IPS-18a (cell line): ENCODE results near the gene NELL1.

ENCODE experiments used
- H3K27ac ChIP-seq: one replicate; pipeline ENCODE4 v1.5.1; 2013; ENCODE audit warnings: low read length
- H3K27me3 ChIP-seq: one replicate; pipeline ENCODE4 v1.6.1; 2013; ENCODE audit warnings: mild to moderate bottlenecking, low read length; ENCODE audit not compliant: control insufficient read depth, insufficient read depth
- H3K36me3 ChIP-seq: one replicate; pipeline ENCODE4 v1.6.1; 2013; ENCODE audit warnings: low read depth, low read length; ENCODE audit not compliant: control insufficient read depth
- H3K4me1 ChIP-seq: one replicate; pipeline ENCODE4 v1.6.1; 2013; ENCODE audit warnings: low read depth, low read length; ENCODE audit not compliant: control insufficient read depth
- H3K4me3 ChIP-seq: one replicate; pipeline ENCODE4 v1.5.1; 2013; ENCODE audit warnings: low read length
- H3K9ac ChIP-seq: one replicate; pipeline ENCODE4 v1.6.1; 2013; ENCODE audit warnings: mild to moderate bottlenecking, low read length, moderate library complexity
- H3K9me3 ChIP-seq: one replicate; pipeline ENCODE4 v1.6.1; 2013; ENCODE audit warnings: low read depth, low read length; ENCODE audit not compliant: control insufficient read depth

The NELL1 gene

DNA sequence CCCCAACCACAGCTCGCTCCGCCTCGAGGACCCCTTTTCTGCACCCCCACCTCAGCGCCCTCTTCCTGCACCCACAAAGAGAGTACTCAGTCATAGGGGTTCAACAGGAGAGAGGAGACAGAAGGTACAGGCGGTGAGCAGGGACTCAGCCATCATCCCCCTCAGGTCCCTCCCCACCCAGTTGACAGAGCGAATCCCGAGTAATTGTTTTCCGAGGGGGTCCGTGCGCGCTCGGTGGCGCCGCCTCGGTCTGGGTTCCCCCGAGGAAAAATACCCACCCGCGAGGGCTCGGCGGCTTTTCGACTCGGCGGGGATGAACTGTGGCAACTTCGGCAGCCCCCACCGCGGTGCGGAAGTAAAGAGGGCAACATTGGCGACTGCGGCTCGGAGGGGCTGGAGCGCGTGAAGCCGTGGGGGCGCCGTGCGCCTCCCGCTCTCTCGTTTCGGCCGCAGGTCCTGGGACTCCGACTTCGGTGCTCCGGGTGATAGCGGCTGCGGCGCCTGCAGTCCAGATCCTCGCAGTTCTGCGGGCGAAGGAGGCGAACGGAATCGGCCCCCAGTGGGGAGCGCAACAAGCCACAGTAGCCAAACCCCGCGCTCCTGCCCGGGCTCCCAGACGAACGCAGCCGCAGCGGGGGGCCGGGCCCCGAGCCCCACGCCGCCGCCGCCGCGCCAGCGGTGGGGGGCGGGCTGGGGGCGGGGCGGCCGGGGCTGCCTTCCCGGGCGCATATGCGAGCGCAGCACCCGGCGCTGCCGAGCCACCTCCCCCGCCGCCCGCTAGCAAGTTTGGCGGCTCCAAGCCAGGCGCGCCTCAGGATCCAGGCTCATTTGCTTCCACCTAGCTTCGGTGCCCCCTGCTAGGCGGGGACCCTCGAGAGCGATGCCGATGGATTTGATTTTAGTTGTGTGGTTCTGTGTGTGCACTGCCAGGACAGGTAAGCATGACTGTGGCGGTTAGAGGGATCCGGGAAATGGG lies at the start of gene NELL1:
NELL1 (plus strand) TSS at position 743 of the 976 bp plus-strand sequence.
- Histone ChIP-seq H3K4me1 (peaks cover 29% of the 10 kb centered on the region), H3K4me3 (peak within 1 kb of the TSS; percentile 72), H3K9me3 (no peaks in the 10 kb centered on the region), H3K27me3 (peaks cover 69% of the 10 kb centered on the region), H3K36me3 (no peaks in the 10 kb centered on the region), H3K27ac (no peak within 1 kb of the TSS), H3K9ac (no peak within 1 kb of the TSS)

DNA sequence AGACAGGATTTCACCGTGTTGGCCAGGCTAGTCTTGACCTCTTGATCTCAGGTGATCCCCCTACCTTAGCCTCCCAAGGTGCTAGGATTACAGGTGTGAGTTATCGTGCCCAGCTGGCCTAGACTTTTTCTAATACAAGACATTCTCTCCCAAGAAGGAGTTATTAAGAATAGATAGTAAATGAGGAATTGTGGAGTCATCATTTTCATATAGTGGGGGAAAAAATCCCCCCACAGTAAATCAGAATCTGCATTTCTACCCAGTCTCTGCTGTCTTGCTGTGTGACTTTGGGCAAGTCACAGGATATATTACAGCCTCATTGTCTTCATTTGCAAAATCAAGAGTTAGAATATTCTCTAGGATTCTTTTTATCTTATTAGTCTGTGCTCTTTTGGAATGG lies 48.4 kb upstream of the NELL1 start:
- Histone ChIP-seq H3K27ac (no peak overlapping the region), H3K36me3 (no peaks in the 10 kb centered on the region), H3K4me1 (peaks cover 18% of the 10 kb centered on the region), H3K4me3 (no peak overlapping the region), H3K9ac (no peak overlapping the region), H3K27me3 (no peaks in the 10 kb centered on the region), H3K9me3 (no peaks in the 10 kb centered on the region)

DNA sequence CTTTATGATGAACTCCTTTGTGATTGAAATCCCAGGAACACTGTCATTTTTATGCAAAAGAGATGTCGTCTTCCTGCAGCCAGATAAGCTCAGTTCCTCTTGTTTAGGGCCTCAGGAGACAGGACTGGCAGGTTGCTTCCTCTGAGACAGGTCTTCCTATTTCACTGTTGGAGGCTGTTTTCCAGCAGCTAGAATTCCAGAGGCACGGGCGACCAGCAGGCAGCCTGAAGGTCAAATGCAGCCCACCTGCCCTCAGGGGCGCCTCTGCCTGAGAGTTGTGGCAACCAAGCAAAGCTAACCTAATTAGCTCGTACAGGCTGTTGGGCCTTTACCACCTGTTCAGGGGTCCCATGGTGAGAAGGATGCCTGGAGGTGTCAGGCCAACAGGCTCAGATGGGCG lies 47.7 kb upstream of the NELL1 start:
- Histone ChIP-seq H3K4me1 (peaks cover 18% of the 10 kb centered on the region), H3K27ac (no peak overlapping the region), H3K27me3 (no peaks in the 10 kb centered on the region), H3K9me3 (no peaks in the 10 kb centered on the region), H3K4me3 (no peak overlapping the region), H3K36me3 (no peaks in the 10 kb centered on the region), H3K9ac (no peak overlapping the region)

DNA sequence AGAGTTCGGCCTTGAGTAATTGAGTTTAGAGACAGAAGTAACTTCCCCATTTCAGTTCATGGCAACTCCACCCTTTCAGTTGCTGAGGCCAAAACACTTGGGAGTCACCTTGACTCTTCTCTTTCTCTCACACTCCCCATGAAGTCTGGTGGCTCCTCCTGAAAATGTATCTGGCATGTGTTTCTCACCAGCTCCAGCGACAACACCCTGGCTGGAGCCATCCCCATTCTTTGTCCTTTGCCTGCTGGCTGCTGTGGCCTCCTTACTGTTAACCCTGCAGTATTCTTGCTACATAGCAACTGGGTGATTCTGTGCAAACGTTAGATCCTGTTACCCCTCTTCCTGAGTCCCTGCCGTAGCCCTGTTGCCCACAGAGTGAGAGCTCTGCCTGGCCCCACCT lies 46.1 kb upstream of the NELL1 start:
- Histone ChIP-seq H3K27ac (no peak overlapping the region), H3K9me3 (no peaks in the 10 kb centered on the region), H3K4me1 (peaks cover 18% of the 10 kb centered on the region), H3K27me3 (no peaks in the 10 kb centered on the region), H3K4me3 (no peak overlapping the region), H3K36me3 (no peaks in the 10 kb centered on the region), H3K9ac (no peak overlapping the region)

DNA sequence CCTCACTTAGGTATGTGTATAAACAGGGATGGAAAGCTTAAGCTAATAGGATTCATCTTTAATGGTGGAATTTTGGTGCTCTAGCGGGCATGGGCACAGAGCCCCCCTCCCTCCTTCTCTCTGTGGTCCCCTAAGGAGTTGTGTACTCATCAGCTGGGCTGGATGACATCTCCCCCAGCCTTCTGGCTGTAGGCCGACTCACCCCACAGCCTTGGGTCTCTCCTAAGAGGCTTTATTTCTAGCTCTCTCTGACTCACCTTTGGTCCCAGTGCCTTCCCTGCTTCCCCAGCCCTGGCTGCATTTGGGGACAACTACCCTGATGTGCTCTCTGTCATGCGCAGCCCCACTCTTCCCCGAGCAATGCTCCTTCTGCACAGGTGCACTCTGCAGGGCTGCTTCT lies 43.1 kb upstream of the NELL1 start:
- H3K4me1 ChIP-seq, result peaks cover 13% of the 10 kb centered on the region
- H3K9ac ChIP-seq, result no peak overlapping the region
- H3K9me3 ChIP-seq, result no peaks in the 10 kb centered on the region
- no peak overlapping the region for H3K4me3 ChIP-seq
- no peaks in the 10 kb centered on the region for H3K36me3 ChIP-seq
- H3K27ac ChIP-seq, result no peak overlapping the region
- H3K27me3 ChIP-seq, result no peaks in the 10 kb centered on the region

DNA sequence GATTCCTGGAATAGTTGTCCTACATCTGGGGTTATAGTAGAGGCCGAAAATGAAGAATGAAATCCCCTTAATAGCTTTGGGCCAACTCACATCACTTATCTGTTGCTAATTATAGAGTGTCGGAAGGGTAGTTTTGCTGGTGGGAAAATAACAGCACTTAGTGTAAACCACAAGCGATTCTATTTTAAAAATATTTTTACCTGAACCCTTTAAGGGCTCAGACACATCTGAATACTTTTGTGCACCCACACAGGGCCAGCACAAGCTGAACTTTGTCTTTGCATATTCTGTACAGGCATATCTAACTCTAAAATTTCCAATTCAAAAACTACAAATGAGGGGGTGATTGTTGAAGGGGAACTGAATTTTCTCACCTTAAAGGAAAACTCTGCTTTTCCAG lies 42.4 kb upstream of the NELL1 start:
- no peak overlapping the region for H3K27ac ChIP-seq
- no peaks in the 10 kb centered on the region for H3K36me3 ChIP-seq
- no peaks in the 10 kb centered on the region for H3K27me3 ChIP-seq
- no peak overlapping the region for H3K4me3 ChIP-seq
- peaks cover 5% of the 10 kb centered on the region for H3K4me1 ChIP-seq
- H3K9ac ChIP-seq, result no peak overlapping the region
- H3K9me3 ChIP-seq, result no peaks in the 10 kb centered on the region

DNA sequence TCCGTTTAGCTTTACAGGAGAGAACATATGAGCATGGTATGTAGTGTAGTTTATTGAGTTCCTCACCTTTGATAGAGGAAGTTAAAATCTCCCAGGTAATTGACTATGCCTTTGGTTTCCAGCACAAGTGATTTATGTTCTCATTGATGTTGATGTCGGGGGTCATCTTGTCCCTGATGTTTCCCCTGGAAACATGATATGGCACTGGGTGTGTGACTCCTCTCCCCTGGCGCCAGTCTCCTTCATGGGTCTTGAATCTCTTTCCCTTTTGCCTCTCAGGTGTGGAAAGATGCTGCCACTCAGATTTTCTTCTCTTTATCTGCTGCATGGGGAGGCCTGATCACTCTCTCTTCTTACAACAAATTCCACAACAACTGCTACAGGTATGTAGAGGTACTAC lies 41.7 kb upstream of the NELL1 start:
- H3K27me3 ChIP-seq, result no peaks in the 10 kb centered on the region
- no peak overlapping the region for H3K9ac ChIP-seq
- peaks cover 1% of the 10 kb centered on the region for H3K4me1 ChIP-seq
- H3K27ac ChIP-seq, result no peak overlapping the region
- no peaks in the 10 kb centered on the region for H3K36me3 ChIP-seq
- H3K9me3 ChIP-seq, result no peaks in the 10 kb centered on the region
- H3K4me3 ChIP-seq, result no peak overlapping the region

DNA sequence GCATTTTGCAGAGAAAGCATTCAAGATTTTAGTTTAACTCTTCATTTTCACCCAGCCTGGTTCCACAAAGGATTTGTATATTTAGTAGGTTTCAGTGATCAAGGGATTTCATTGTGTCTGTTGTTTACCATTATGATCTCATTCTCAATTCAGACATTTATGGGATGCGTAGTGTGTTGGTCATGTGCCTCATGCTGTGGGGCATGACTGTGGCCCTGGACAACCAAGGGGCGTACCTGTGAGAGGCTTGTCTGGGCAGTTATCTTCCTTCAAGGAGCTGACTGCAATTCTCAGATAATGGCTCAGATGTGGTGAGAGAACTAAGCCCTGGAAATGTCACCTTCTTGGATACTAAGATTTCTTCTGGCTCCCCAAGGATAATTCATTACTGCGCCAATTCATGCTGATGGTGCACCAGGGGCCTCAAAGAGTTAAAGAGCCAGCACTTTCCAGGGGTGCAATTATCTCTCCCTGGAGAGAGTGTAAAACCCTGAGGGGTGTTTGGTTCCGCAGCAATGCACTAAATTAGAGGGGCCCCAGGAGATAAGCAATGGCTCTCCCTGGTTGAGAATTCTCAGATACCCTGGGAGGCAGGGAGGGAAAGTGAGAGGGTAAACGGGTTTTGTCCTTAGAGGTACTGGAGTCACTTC lies 37.7 kb upstream of the NELL1 start:
- no peaks in the 10 kb centered on the region for H3K36me3 ChIP-seq
- H3K27me3 ChIP-seq, result no peaks in the 10 kb centered on the region
- H3K9me3 ChIP-seq, result no peaks in the 10 kb centered on the region
- no peak overlapping the region for H3K4me3 ChIP-seq
- peaks cover 4% of the 10 kb centered on the region for H3K4me1 ChIP-seq
- H3K27ac ChIP-seq, result no peak overlapping the region
- no peak overlapping the region for H3K9ac ChIP-seq

DNA sequence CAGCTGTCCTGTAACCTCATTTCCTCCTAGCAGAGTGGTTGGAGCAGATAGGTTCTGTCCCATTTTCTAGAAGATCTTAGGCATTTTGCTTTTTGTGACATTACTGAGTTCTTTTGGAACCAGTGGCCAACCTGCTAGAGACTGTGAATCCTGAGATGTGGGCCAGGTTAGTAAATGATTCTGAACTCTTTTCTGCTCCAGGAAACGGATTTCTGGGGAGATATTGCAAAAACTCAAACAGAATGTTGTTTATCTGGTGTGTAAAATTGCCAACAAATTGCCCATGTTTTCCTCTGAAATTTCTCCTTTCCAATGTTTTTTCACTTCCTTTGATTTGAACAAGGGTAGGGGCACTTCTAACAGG lies 37.2 kb upstream of the NELL1 start:
- H3K4me1 ChIP-seq, result peaks cover 4% of the 10 kb centered on the region
- H3K4me3 ChIP-seq, result no peak overlapping the region
- H3K9ac ChIP-seq, result no peak overlapping the region
- H3K27ac ChIP-seq, result no peak overlapping the region
- no peaks in the 10 kb centered on the region for H3K27me3 ChIP-seq
- H3K36me3 ChIP-seq, result no peaks in the 10 kb centered on the region
- no peaks in the 10 kb centered on the region for H3K9me3 ChIP-seq

DNA sequence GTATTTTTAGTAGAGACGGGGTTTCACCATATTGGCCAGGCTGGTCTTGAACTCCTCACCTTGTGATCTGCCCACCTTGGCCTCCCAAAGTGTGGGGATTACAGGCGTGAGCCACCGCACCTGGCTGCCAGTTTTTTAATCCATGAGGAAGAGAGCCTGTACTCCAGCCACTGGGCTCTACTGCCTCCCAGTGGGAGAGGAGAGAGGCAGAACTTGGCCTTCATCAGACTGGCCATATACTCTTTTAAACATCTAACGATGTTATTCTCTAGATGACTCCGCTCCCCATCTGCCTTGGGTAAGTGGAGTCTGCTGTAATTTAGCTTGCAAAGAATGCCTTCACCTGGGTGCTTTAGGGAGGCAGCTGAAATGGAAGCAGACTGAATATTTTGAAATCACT lies 35.3 kb upstream of the NELL1 start:
- no peaks in the 10 kb centered on the region for H3K27me3 ChIP-seq
- H3K27ac ChIP-seq, result no peak overlapping the region
- no peaks in the 10 kb centered on the region for H3K36me3 ChIP-seq

DNA sequence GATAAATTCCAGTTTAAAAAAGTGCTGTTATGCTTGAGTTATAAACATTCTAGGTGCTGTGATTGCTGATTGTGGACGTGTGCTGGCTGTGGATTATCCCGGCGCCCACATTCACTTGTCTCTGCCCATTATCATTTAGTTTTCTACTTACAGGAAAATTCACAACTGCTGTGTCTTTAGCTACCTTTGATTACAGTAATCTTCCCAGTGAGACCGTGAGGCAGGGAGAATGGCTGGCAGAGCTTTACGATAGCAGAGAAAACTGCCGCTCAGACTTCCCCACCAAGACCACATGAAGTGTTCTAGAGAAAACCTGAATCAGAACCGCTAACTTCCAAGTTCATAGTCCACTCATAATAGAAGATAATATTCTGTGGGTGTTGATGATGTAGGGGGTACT lies 34.6 kb upstream of the NELL1 start:
- no peak overlapping the region for H3K27ac ChIP-seq
- no peak overlapping the region for H3K9ac ChIP-seq
- no peaks in the 10 kb centered on the region for H3K9me3 ChIP-seq
- peaks cover 4% of the 10 kb centered on the region for H3K4me1 ChIP-seq
- H3K36me3 ChIP-seq, result no peaks in the 10 kb centered on the region
- no peak overlapping the region for H3K4me3 ChIP-seq
- H3K27me3 ChIP-seq, result no peaks in the 10 kb centered on the region

More for the DNA sequence above, 35.3 kb upstream of the NELL1 start:
- H3K9me3 ChIP-seq, result no peaks in the 10 kb centered on the region
- H3K9ac ChIP-seq, result no peak overlapping the region
- no peak overlapping the region for H3K4me3 ChIP-seq
- H3K4me1 ChIP-seq, result peaks cover 4% of the 10 kb centered on the region

DNA sequence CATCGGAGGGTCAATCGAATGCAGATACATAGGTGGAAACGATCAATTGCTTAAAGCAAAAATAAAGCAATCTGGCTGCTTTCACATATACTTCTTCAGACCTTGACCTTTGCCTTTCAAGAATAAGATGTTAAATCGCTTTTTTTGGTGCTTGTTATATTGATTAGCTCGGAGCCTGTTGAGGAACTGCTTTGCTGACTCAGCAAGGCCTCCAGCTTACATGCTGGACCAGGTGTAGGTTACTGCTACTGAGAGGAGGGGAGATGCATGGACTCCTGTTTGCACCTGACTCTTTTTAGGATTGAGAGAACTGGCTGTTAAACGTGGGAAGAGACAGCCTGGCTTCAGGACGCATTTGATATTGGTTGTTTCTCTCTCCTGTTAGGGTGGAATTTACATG lies 31.3 kb upstream of the NELL1 start:
- Histone ChIP-seq H3K27ac (no peak overlapping the region), H3K9me3 (no peaks in the 10 kb centered on the region), H3K9ac (no peak overlapping the region), H3K4me1 (no peaks in the 10 kb centered on the region), H3K4me3 (no peak overlapping the region), H3K36me3 (no peaks in the 10 kb centered on the region), H3K27me3 (no peaks in the 10 kb centered on the region)
